Stimulated activated CD4-positive, alpha-beta T cell treated with anti-CD3 and anti-CD28 coated beads, Interleukin-1b, Interleukin-23, amount 100 ng/mL, for 1 hour (primary cell): ENCODE results near the gene SNAP29.
"Not testable (repeated sequence)": the region's sequence is repeated elsewhere in the genome, so short reads cannot be mapped to it uniquely, and the experiment has no call there.

Source experiments
- DNase-seq, 2 donors: peaks; one replicate each; pipeline ENCODE4 v3.0.0-alpha.2; 2020; ENCODE audit warnings: low read depth in 2 of 2

The SNAP29 gene

DNA sequence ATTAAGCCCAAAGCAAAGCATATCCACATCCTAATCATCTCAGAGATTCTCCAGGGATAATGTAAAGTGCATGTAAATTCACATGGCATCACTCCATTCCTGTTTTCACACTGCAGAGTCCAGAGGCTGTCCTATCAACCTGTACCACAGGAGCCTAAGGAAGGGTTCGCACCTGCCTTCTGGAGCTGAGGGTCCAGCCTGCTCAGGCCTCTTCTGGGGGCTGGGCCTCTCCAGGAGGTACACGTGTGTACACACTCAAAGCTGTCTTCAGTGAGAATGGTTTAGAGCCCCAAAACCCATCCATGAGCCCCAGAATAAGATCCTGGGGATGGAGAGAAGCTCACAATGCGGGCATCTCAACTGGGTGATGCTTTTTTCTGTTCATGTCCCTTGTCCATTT is 24.1 kb upstream of the SNAP29 start:
- no peak for DNase-seq

DNA sequence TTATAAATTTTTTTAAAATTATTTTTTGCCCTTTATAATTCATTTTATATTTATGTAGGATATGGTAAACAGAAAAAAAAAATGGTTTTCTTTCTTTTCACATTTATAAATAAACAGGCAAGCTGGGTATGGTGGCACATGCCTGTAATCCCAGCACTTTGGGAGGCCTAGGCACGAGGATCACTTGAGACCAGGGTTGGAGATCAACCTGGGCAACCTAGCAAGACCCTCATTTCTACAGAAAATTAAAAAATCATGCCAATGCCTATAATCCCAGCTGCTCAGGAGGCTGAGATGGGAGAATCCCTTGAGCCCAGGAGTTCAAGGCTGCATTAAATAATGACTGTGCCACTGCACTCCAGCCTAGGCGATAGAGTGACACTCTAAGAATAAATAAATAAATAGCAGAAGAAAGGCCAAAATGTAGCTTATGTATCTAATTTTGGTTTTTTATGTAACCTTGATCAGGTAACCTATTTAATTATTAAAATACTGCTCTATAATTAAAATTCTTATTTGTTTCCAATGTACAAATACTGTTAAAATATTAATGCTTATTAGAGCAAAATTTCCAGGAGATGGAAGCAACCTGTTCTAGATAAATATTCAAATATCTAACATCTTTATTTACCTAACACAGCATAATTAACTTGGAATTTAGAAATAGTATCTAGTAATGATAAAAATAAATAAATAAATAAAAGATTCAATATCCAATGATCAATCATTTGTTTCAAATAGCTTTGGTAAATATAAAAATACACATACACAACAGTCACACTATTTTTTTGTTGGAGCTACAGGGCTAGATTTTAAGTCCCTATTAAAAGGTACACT is 21.6 kb upstream of the SNAP29 start:
- DNase-seq, result no peak

DNA sequence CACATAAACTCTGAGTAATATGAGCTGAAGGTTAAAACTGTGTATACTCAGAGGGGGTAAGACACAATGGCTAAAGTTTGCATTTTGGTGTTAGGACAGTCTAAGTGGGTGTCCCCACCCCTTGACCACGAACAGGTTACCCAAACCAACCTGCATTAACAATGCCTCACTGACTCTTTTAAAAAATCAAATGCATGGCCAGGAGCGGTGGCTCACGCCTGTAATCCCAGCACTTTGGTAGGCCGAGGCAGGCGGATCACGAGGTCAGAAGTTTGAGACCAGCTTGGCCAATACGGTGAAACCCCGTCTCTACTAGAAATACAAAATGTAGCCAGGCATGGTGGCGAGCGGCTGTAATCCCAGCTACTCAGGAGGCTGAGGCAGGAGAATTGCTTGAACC is 19.5 kb upstream of the SNAP29 start:
- not testable (repeated sequence) for DNase-seq

DNA sequence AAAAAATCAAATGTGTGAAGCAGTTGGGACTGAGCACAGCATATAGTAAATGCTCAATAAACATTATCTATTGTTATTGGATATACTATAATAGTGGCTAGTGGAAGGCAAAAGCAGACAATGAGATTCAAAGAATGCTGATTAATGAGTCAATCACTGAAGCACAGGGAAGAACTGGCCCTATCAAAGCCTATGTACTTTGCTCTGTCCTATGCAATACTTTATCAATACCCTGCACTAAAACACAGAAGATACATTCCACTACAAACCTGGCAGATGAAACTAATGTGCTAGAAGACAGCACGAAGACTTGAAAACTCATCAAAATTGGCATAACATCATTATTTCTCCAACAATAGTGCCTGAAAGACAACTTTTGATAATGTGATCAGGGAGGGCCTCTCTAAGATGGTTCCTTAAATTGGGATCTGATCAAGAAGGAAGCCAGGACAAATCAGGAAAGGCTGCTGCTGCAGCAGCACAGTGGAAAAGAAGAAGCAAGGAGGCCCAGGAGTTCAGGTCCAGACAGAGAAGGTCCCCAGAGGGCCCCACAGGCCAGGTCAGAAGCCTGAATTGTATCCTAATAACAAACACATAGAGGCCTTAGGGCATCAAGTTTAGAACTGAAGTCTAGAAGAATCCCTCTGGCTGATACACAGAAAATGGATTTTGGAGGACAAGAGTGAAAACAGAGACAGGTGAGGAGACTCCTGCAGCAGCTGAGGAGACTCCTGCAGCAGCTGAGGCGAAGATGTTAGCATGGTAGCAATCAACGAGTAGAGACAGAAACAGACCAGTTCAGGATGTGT is 18.8 kb upstream of the SNAP29 start:
- DNase-seq, result no peak

DNA sequence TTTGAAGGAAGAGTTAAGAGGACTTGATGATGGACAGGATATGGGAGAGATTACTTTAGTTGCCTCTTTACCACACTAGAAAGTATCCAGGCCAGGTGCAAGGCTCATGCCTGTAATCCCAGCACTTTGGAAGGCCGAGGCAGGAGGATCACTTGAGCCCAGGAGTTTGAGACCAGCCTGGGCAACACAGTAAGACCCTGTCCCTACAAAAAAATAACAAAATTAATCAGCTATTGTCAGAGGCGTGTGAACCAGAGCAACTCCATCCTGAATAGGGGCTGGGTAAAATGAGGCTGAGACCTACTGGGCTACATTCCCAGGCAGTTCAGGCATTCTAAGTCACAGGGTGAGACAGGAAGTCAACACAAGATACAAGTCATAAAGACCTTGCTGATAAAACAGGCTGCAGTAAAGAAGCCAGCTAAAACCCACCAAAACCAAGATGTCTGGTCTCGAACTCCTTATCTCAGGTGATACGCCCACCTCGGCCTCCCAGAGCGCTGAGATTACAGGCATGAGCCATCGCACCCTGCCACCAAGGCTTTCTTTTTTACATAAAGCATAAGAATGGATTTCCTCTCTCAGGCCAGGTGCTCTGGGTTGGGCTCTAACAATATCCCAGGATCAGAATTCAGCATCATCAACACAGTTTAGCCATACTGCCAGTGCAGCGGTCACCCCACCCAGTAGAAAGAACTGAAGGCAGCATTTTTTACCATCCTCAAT is 18.0 kb upstream of the SNAP29 start:
- no peak for DNase-seq

DNA sequence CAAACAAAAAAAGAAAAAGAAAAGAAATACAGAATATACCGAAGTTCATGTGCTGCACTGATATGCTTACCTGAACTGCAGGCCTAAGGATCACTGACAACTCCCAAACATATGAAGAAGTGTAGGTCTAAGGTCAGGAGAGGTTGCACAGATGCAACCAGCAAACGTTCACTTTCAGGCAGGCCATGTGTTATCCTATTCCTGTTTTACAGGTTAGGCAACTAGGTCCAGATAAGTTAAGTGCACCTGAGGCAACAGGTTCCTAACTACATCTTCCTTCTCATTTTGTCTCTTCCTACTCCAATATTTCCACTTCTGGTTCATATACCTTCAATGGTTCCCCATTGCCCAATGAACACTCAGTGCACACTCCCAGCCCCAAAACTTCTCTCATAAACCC is 15.3 kb upstream of the SNAP29 start:
- no peak for DNase-seq

DNA sequence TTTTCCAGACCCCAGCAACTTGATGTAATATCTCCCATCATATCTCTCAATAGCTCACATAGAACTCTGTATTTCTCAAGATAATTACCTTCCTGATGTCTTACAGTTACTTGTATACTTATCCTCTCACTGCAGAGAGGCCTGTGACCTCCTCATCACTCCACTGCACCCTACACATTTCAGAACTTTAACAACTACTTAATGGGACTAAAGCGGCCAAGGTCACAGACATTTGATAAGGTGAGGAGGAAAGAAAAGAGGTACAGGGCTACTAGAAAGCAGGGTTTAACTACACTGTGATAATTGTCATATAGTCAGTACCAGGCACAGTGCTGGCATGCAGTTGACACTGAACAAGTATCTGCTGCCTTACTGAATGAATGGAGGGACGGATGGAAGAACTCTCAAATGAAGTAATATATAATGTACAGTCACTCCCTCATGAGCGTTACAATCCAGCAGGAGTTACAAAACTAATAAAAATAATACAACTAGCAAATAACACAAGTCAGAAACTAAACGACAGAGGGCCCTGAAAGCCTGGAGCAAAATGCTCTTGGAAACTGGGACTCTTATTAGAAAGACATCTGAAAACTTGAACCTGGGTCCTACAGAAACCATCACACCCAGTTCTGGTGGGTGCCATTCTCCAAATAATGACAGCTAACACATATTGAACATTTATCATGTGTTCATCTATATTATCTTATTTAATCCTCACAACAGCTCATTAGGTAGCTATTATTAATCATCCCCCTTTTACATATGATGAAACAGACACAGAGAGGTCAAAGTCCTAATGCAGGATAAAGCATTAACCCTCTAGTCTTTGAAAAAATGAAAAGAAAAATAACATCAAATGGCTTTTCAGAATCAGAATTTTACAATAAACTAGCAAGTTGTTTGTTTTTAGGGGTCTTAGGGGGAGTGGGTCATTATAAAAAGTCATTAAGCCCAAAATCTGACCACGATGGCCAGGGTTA is 14.5 kb upstream of the SNAP29 start:
- no peak for DNase-seq

DNA sequence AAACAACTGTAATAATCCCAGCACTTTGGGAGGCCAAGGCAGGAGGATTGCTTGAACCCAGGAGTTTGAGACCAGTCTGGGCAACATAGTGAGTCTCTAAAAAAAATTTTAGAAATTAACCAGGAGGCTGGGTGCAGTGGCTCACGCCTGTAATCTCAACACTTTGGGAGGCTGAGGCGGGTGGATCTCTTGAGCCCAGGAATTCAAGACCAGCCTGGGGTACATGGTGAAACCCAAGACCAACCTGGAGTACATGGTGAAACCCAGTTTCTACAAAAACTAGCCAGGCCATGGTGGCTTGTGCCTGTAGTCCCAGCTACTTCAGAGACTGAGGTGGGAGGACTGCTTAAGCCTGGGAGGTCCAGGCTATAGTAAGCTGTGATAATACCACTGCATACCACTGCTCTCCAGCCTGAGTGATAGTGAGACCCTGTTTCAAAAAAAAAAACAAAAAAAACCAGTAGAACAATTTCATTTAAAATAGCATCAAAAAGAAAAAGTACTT is 11.4 kb upstream of the SNAP29 start:
- DNase-seq, result no peak

DNA sequence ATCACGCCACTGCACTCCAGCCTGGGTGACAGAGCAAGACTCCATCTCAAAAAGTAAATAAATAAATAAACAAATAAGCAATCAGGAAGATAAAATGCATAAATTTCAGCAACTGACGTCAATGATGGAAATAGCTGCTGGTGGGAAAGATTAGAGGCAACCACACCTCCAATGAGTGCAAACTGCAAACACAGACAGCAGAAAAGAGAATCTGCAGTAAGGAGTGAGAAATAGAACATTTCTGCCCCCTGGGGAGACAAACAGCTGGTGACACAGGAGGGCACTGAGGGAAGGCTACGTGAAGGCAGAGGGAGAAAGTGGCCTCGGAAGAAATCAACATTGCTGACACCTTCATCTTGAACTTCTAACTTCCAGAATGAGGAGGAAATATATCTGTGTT is 6.7 kb upstream of the SNAP29 start:
- DNase-seq, result no peak

DNA sequence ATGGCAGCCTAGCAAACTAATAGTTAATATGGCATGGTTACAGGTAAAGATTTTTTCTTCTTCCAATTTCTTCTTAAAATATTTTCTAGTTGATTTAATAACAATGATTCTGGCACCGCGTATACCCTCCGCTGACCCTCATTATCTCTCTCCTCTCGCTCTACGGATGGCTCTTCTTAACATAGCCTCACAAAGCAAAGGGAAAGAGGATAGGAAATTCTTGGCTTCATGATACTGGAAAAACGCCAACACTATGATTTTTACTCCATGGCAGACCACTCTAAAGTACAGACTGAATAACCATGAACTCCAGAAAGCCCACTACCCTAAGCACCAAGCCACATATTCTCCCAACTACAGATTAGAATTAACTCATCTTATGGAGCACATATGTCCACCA is 6.3 kb upstream of the SNAP29 start:
- no peak for DNase-seq

DNA sequence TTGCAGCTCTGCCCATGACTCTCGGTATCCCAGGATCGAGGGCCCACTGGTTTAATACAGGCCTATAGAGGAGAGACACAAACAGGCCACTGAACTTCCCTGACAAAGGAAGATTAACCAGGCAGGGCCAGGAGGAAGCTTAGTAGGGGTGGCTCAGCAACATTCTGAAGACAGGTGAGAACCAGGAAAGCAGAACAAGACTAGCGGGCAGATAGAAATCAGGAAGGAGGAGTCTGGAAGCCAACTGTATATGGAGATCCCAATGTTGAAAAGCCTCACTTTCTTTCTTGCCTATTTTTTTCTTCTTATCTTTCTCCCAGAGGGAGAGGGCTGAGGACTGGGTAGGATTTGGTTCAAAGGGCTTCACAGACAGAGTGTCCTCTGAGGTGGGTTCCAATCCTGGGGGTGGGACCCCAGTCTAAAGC is 5.6 kb upstream of the SNAP29 start:
- DNase-seq, result no peak

DNA sequence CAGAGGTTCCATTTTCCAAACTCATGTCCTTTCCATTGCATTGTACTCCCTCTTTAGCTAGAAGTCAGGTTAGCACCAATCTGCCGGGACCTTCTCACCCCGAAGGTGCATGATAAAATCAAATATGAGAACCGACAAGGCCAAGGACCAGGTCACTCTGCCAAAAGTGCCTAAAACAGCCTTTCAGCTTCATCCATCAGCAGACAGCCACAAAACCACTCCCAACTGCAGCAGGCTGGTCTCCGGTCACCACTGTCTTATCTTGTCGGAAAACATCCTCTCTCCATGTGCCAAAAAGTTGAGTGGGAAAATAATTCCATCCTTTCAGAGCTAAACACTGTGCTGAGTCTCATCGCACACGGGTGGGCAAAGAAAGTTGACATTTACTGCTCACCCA is 1.6 kb upstream of the SNAP29 start:
- no peak for DNase-seq

DNA sequence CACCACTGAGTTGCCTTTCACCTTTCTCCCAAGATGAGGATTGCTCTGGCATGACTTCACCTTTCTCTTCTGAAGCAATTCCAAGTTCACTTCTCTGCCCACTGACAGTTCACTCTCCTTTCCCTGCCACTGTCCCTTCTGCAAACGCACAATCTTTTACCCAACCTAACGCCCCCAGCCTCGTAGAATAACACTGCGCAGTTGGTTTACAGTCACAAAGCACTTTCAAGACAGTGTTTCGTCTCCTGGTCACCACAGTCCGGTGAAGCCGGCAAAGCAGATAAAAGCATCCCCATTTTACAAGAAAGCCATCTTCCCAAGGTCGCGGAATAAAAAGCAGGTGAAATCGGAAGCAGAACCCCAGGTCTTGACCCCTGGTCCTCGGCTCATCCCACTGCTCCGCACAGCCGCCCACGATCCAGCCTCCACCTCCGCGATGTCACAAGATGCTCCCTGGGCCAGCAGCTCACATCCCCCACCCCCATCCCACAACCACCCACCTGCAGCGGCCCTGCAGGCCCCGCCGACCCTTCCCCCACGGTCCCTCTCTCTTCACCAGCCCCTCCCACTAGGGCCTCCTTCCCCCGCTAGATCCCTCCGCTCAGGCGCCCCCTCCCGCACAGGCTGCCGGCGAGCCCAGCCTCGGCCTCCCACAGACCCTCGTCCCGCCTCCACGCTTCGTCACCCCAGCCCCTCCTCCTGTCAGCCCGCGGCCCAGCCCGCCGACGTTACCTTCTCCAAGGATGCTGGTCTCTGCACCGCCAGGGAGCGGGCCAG is 781 bp upstream of the SNAP29 start:
- peak; percentile 60 to 67 for DNase-seq

DNA sequence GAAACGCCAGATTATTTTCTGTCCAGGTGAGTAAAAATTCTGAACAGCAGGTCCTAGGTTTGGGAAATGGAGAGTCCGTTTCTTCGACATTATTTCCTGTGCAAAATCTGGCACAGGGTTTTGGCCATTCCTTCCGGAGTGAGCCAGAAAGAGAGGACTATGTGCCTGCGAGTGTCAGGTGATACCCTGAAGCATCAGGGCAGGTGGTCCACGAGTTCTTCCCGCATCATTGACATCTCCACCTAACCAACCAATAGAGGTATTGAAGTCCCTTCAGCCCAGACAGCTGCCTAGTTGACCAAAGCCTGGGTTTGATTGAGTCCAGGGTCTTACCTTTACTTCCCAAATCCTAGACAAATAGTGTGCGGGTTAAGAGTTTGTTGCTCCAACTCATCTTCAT is 808 bp downstream of the SNAP29 start:
- no peak for DNase-seq

DNA sequence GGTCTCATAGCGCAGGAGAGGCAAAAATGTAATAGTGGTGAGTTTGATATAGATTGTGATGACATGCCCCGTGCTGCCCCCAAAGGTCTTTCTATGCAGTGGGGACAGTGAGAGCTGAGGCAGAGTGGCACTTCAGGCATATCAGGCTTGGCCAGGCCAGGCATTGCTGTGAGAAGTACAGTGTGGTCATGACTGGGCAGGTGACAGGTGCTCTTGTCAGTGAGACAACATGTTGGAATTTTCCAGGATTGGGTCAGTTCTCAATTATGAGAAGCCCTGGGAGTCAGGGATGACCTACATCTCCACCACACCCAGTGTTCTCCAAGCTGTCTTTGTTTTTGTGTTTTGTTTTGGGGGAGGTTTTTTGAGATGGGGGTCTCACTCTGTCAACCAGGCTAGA is 3.7 kb downstream of the SNAP29 start:
- no peak for DNase-seq

DNA sequence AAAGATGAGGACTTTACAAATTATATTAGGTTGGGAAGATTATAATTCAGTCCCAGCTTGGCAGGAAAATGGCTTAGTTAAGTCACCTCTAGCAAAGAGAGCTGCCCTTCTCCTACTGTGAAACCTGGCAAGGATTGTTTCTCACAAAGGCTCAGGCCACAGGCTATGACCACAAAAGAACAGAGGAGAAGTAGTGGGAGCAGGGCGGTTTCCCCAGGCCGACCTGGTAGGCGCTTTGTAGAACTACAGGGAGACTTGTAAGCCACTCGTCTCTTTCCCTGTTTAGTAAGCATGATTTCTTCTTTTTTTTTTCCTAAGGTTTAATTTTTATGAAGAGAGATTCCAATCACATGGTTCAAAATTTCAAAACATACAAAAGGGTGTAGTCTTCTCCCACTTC is 4.6 kb downstream of the SNAP29 start:
- no peak for DNase-seq

DNA sequence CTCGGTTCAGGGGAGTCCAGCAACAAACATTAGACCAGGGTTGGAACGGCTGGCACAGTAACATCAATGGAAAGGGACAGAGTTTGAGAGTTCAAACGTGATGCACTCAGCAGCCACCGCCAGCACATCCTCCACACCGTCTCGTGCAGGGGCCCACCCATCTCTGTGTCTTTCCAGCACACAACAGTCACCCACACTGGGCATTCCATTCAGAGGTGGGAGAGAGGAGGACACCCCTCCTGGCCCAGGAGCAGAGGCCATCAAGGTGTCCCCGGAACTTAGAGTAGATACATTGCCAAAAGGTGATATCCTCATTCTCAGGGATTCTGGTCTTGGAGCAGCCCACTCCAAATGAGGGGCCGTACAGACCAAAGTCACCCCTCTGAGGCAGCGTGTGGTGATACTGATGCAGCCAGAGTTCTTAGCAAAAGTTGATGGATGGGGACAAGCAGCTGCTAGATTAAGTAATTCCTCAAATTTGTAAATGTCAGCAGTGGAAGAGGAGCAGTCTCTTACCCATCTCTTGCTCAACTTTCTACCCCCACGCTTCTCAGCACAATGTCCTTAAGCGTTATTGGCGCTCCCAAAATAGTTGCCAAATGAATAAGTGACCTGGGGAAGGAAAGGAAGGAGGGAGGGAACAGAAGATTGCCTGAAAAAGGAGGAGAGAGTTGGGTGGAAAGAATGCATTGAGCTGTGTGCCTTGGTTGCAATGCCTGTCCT is 5.5 kb downstream of the SNAP29 start:
- DNase-seq, result no peak

DNA sequence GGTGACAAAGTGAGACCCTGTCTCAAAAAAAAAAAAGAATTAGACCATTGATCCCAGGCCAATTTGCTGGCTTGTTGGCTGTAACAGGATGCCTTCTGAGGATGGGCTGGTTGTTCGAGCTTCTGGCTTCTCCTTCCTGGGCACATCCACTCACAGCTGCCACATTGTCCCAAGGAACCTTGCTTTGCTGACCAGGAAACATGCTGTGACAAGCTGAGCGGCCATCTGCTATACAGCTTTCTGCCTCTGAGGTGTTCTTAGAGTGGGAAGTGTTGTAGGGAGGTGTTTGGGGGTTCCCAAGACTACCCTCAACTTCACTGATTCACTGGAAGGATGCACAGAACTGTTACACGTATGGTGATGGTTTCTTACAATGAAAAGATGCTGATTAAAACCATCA is 6.5 kb downstream of the SNAP29 start:
- no peak for DNase-seq

DNA sequence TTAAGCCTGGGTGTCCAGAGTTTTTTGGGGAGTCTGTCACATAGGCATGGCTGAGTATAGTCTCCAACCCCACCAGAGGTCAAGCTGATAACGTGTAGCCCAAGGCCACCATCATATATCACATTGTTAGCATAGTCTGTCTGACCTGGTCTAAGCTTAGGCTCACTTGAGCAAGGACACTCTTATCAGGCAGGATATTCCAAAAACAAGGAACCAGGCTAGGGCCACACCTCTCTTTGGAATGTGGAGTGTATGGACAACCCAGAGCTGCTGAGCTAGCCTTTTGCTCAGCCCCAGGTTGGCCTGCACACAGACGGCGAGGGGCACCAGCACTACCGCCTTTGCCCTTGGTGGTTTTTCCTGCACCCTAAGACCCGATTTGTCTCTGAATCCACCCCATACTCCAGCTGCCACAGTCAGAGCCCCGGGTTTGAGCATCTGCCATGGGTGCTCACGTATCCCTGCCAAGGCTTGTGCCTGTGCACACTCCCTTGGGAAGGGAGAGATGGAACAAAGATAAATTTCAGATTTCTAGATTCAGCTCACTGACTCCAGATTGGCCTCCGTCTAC is 7.2 kb downstream of the SNAP29 start:
- no peak for DNase-seq
